GM23338 (cell line): ENCODE results near the gene FAM72A. TPM values are rescaled to one million over a fixed set of nuclear protein-coding genes. Genes with fewer than 3 reads are reported as not detected.
A peak's percentile ranks its signal among the peaks of the same experiment; 100 is the strongest.
"Not testable (repeated sequence)": the region's sequence is repeated elsewhere in the genome, so short reads cannot be mapped to it uniquely, and the experiment has no call there.

Source experiments
- ATAC-seq: fragments of 200-7000 bp; cut with Tn5 transposase; 3 replicates; pipeline ENCODE4 v1.9.1; 2020
- DNase-seq: peaks from one replicate; pipeline ENCODE4 v3.0.0-alpha.2; 2015; ENCODE audit warnings: low spot score
- H2AFZ ChIP-seq: fragments of 200-600 bp; sonication (generic); 2 replicates; pipeline ENCODE4 v1.8.0; 2016; ENCODE audit warnings: antibody characterized with exemption, mild to moderate bottlenecking, moderate library complexity
- H3F3A ChIP-seq: fragments of 200-600 bp; sonication (generic); replicated peaks from 2 replicates; pipeline ENCODE4 v1.8.0; 2017; ENCODE audit warnings: antibody characterized with exemption, mixed run types, low read depth
- H3K27ac ChIP-seq: fragments of 200-600 bp; sonication (generic); 2 replicates; pipeline ENCODE4 v1.6.1; 2016; ENCODE audit warnings: low read depth
- H3K27me3 ChIP-seq: fragments of 200-600 bp; sonication (generic); 2 replicates; pipeline ENCODE4 v1.8.0; 2016; ENCODE audit warnings: mild to moderate bottlenecking, mixed run types, moderate library complexity; ENCODE audit not compliant: insufficient read depth
- H3K36me3 ChIP-seq: fragments of 200-600 bp; sonication (generic); 2 replicates; pipeline ENCODE4 v1.8.0; 2016; ENCODE audit warnings: mild to moderate bottlenecking; ENCODE audit not compliant: insufficient read depth
- H3K4me1 ChIP-seq: fragments of 200-600 bp; sonication (generic); 2 replicates; pipeline ENCODE4 v1.8.0; 2016; ENCODE audit warnings: mild to moderate bottlenecking, moderate library complexity; ENCODE audit not compliant: insufficient read depth
- H3K4me2 ChIP-seq: fragments of 200-600 bp; sonication (generic); 2 replicates; pipeline ENCODE4 v1.7.1; 2017; ENCODE audit warnings: mixed run types
- H3K4me3 ChIP-seq: fragments of 200-600 bp; sonication (generic); 2 replicates; pipeline ENCODE4 v1.6.1; 2016; ENCODE audit warnings: mixed run types
- H3K79me2 ChIP-seq: fragments of 200-600 bp; sonication (generic); replicated peaks from 2 replicates; pipeline ENCODE4 v1.8.0; 2017; ENCODE audit warnings: mild to moderate bottlenecking; ENCODE audit not compliant: insufficient read depth
- H3K9me2 ChIP-seq: fragments of 200-600 bp; sonication (generic); 2 replicates; pipeline ENCODE4 v1.8.0; 2017; ENCODE audit not compliant: insufficient read depth
- H4K20me1 ChIP-seq: fragments of 200-600 bp; sonication (generic); replicated peaks from 2 replicates; pipeline ENCODE4 v1.8.0; 2017; ENCODE audit warnings: mild to moderate bottlenecking; ENCODE audit not compliant: insufficient read depth
- H3K27ac Mint-ChIP-seq: 2 replicates; pipeline ENCODE4 v1.8.0; 2020; ENCODE audit warnings: inconsistent platforms, mild to moderate bottlenecking, moderate library complexity, mixed read lengths
- H3K27me3 Mint-ChIP-seq: 3 replicates; pipeline ENCODE4 v1.8.0; 2022; ENCODE audit warnings: low read depth, mild to moderate bottlenecking, moderate library complexity, mixed read lengths, inconsistent platforms; ENCODE audit not compliant: insufficient read depth, poor library complexity
- H3K36me3 Mint-ChIP-seq: 3 replicates; pipeline ENCODE4 v1.8.0; 2021; ENCODE audit warnings: low read depth, mild to moderate bottlenecking, inconsistent platforms, moderate library complexity, mixed read lengths
- H3K4me1 Mint-ChIP-seq: 3 replicates; pipeline ENCODE4 v1.8.0; 2020; ENCODE audit warnings: mild to moderate bottlenecking, inconsistent platforms, mixed read lengths
- H3K4me3 Mint-ChIP-seq: 3 replicates; pipeline ENCODE4 v1.8.0; 2021; ENCODE audit warnings: moderate library complexity, mild to moderate bottlenecking, inconsistent platforms, mixed read lengths
- H3K9me3 Mint-ChIP-seq: 3 replicates; pipeline ENCODE4 v1.8.0; 2020; ENCODE audit warnings: moderate library complexity, mild to moderate bottlenecking, inconsistent platforms, mixed read lengths
- CTCF ChIP-seq, 2 experiments: fragments of 200-600 bp in 1 of 2; sonication (generic) in 1 of 2; conservative IDR thresholded peaks; 2 replicates each; pipeline versions ENCODE4 v1.5.1 to v1.6.1; 2016 to 2017; ENCODE audit warnings: antibody characterized with exemption in 2 of 2, low read depth in 2 of 2, mild to moderate bottlenecking in 2 of 2, moderate library complexity in 1 of 2
- polyA plus RNA-seq: library from polyadenylated mRNA; unstranded; fragments of >200 nt; fragmentation: Nextera tagmentation; extraction: Ambion mirVana; gene quantifications from 2 replicates; pipeline ENCODE4 v1.2.1, GENCODE V29; 2016
- total RNA-seq: library from RNA; depleted of rRNA; stranded (reverse); fragments of >200 nt; shearing (Covaris generic); gene quantifications from 2 replicates; pipeline ENCODE4 v1.2.3, GENCODE V29; 2014

FAM72A gene
- total and polyA plus RNA-seq, 2 experiments from 2014 or later = 19.1 to 26.7 TPM

- H3K4me3 Mint-ChIP-seq = not testable (repeated sequence)
- DNase-seq = peak; percentile 48
Measured at GRCh38 chr1:206175459-206176113, 27.1 kb downstream of the FAM72A start.

GRCh38 chr1:206174182-206174868 lies 28.3 kb downstream of the FAM72A start:
- H3K79me2 ChIP-seq, H3K27me3 Mint-ChIP-seq, H3K4me3 Mint-ChIP-seq, H3K9me2 ChIP-seq, H3K4me1 Mint-ChIP-seq, H3F3A ChIP-seq, H4K20me1 ChIP-seq, H3K4me2 ChIP-seq, H3K27ac Mint-ChIP-seq, H3K4me3 ChIP-seq, H3K27me3 ChIP-seq, H3K9me3 Mint-ChIP-seq, H3K36me3 ChIP-seq, H3K4me1 ChIP-seq, H2AFZ ChIP-seq, H3K36me3 Mint-ChIP-seq, H3K27ac ChIP-seq: not testable (repeated sequence)
- peak; percentile 13 to 35; a peak in 1 of 4 replicates for TF ChIP-seq CTCF (conservative IDR thresholded peaks at IDR 0.05; ENCODE audit: low read depth in 2 of 2)
- ATAC-seq (peak; percentile 68), DNase-seq (peak; percentile 6)

More at GRCh38 chr1:206175459-206176113, 27.1 kb downstream of the FAM72A start:
- TF ChIP-seq CTCF (conservative IDR thresholded peaks at IDR 0.05; ENCODE audit: low read depth in 2 of 2) = peak; percentile 54 to 60; a peak in 3 of 4 replicates
- not testable (repeated sequence) for H3K36me3 Mint-ChIP-seq, H3K79me2 ChIP-seq, H3K36me3 ChIP-seq, H2AFZ ChIP-seq, H3K27me3 Mint-ChIP-seq, H3K9me2 ChIP-seq, H3K27me3 ChIP-seq, H3K4me2 ChIP-seq, H3K4me3 ChIP-seq, H3K9me3 Mint-ChIP-seq, H3K4me1 Mint-ChIP-seq, H3K27ac ChIP-seq, H3K27ac Mint-ChIP-seq, H3F3A ChIP-seq, H3K4me1 ChIP-seq, H4K20me1 ChIP-seq
- peak; percentile 78 for ATAC-seq

GRCh38 chr1:206173110-206173719 lies 29.4 kb downstream of the FAM72A start:
- H3K9me3 Mint-ChIP-seq, H3K36me3 Mint-ChIP-seq, H3K4me1 Mint-ChIP-seq, H3K9me2 ChIP-seq, H3K4me1 ChIP-seq, H3F3A ChIP-seq, H3K79me2 ChIP-seq, H4K20me1 ChIP-seq, H3K27ac ChIP-seq, H3K27ac Mint-ChIP-seq, DNase-seq, H3K36me3 ChIP-seq, H3K4me3 ChIP-seq, H3K4me3 Mint-ChIP-seq, ATAC-seq, H3K4me2 ChIP-seq, H2AFZ ChIP-seq, H3K27me3 ChIP-seq, H3K27me3 Mint-ChIP-seq: not testable (repeated sequence)

GRCh38 chr1:206169794-206170193 lies 32.8 kb downstream of the FAM72A start:
- H3K79me2 ChIP-seq, H3K36me3 Mint-ChIP-seq, H3K27me3 Mint-ChIP-seq, H3K27ac ChIP-seq, H3K4me3 Mint-ChIP-seq, H3F3A ChIP-seq, H3K4me2 ChIP-seq, H3K9me3 Mint-ChIP-seq, H3K4me1 Mint-ChIP-seq, H3K4me3 ChIP-seq, ATAC-seq, H4K20me1 ChIP-seq, H3K9me2 ChIP-seq, H3K27me3 ChIP-seq, DNase-seq, H2AFZ ChIP-seq, H3K36me3 ChIP-seq, H3K4me1 ChIP-seq, H3K27ac Mint-ChIP-seq: not testable (repeated sequence)

- H3K27ac Mint-ChIP-seq, H3K4me2 ChIP-seq, H3K27ac ChIP-seq, H3K27me3 ChIP-seq, H3K79me2 ChIP-seq, H3K4me3 Mint-ChIP-seq, DNase-seq, H3K4me1 Mint-ChIP-seq, H3K36me3 Mint-ChIP-seq, H2AFZ ChIP-seq, H3K9me3 Mint-ChIP-seq, H4K20me1 ChIP-seq, H3K36me3 ChIP-seq, H3K9me2 ChIP-seq, H3F3A ChIP-seq, H3K4me3 ChIP-seq, H3K27me3 Mint-ChIP-seq, H3K4me1 ChIP-seq: not testable (repeated sequence)
- ATAC-seq = peak; percentile 73
Measured at GRCh38 chr1:206167350-206168029, 35.1 kb downstream of the FAM72A start.
